ENCODE results near the gene TMEM9B. TPM values are rescaled to one million over a fixed set of nuclear protein-coding genes. Genes with fewer than 3 reads are reported as not detected.

Gene TMEM9B
- total RNA-seq, 1 experiment from 2014 or later, result 13.6 TPM

GRCh38 chr11:8971924-8972316, 7.7 kb upstream of the TMEM9B start:
- Histone ChIP-seq H3K79me2 (ENCODE audit: insufficient read depth, low read length) (no peaks in the 10 kb centered on the region), H3K23ac (ENCODE audit: insufficient read length, low read depth, low read length) (no peak overlapping the region), H4K5ac (ENCODE audit: insufficient read length, low read depth, low read length) (no peak overlapping the region), H3K27me3 (ENCODE audit: insufficient read depth, low read length) (no peaks in the 10 kb centered on the region), H4K91ac (ENCODE audit: insufficient read length, low read depth, low read length) (no peak overlapping the region), H4K8ac (replicated peaks; ENCODE audit: insufficient read length, low read depth, low read length) (no peak overlapping the region), H3K9ac (ENCODE audit: extremely low read depth, insufficient read length, low read length) (no peak overlapping the region), H4K20me1 (ENCODE audit: control insufficient read depth, insufficient read depth, insufficient read length) (no peaks in the 10 kb centered on the region), H3K27ac (ENCODE audit: insufficient read length, low read depth, low read length) (no peak overlapping the region), H2BK12ac (ENCODE audit: insufficient read length, low read depth, low read length) (no peak overlapping the region), H3K4me1 (ENCODE audit: insufficient read depth, low read length) (no peaks in the 10 kb centered on the region), H3K14ac (ENCODE audit: insufficient read depth, low read length) (no peak overlapping the region), H2BK15ac (ENCODE audit: low read depth, low read length) (no peak overlapping the region), H3T11ph (ENCODE audit: low read length) (no peak overlapping the region), H3K4me2 (ENCODE audit: insufficient read depth, insufficient read length, low read length) (no peak overlapping the region), H3K9me3 (ENCODE audit: control insufficient read depth, low read depth, low read length) (no peaks in the 10 kb centered on the region), H2BK120ac (ENCODE audit: low read depth, low read length, poor library complexity, severe bottlenecking) (no peak overlapping the region), H3K56ac (ENCODE audit: insufficient read length, low read depth, low read length) (no peak overlapping the region), H2AFZ (ENCODE audit: low read length) (no peak overlapping the region), H3K18ac (ENCODE audit: insufficient read length, low read depth, low read length) (no peak overlapping the region), H3K23me2 (ENCODE audit: insufficient read length, low read depth, low read length, poor library complexity, severe bottlenecking) (no peaks in the 10 kb centered on the region), H3K79me1 (ENCODE audit: insufficient read depth, low read depth, low read length, poor library complexity, severe bottlenecking) (no peaks in the 10 kb centered on the region), H3K4ac (ENCODE audit: low read depth, low read length) (no peak overlapping the region), H2AK5ac (ENCODE audit: insufficient read length, low read length) (no peak overlapping the region), H2BK5ac (ENCODE audit: insufficient read length, low read length) (no peak overlapping the region), H2BK20ac (ENCODE audit: low read depth, low read length, poor library complexity, severe bottlenecking) (no peak overlapping the region)
- DNase-seq, result no peak
- no peak for TF ChIP-seq CTCF (conservative IDR thresholded peaks at IDR 0.05)
- no peak overlapping the region for H3K27ac Mint-ChIP-seq
- no peaks in the 10 kb centered on the region for H3K4me1 Mint-ChIP-seq
- peaks cover 0 to 6% (median under 1%) of the 10 kb centered on the region in 3 experiments; a peak in 4 of 7 replicates for H3K36me3 Mint-ChIP-seq (ENCODE audit: insufficient read depth in 1 of 3, low read depth in 3 of 3)
- peaks cover under 1 to 5% of the 10 kb centered on the region in 2 experiments; a peak in 1 of 5 replicates for H3K9me3 Mint-ChIP-seq
- no CpG with 5 or more reads among the region's 1 CpG for WGBS (ENCODE audit: extremely low coverage, insufficient read length, low lambda C conversion rate)
- H3K4me3 Mint-ChIP-seq, result no peak overlapping the region
- H3K27me3 Mint-ChIP-seq (ENCODE audit: low read depth), result no peaks in the 10 kb centered on the region; the same call in 1 of the 2 replicates

Measured in H9 (cell line).